Muscle of leg (tissue), 11 donors: ENCODE results near the gene PAK4. TPM values are rescaled to one million over a fixed set of nuclear protein-coding genes. Genes with fewer than 3 reads are reported as not detected.

Experiments
- DNase-seq: peaks from one replicate; pipeline ENCODE4 v3.0.0; 2013
- H3K27ac ChIP-seq: one replicate; pipeline ENCODE4 v1.5.1; 2013; ENCODE audit warnings: mild to moderate bottlenecking, low read length, control low read depth
- H3K27me3 ChIP-seq: one replicate; pipeline ENCODE4 v1.6.1; 2013; ENCODE audit warnings: low read length; ENCODE audit not compliant: control insufficient read depth, insufficient read depth
- H3K36me3 ChIP-seq: one replicate; pipeline ENCODE4 v1.6.1; 2013; ENCODE audit warnings: low read length; ENCODE audit not compliant: control insufficient read depth, insufficient read depth
- H3K4me1 ChIP-seq: one replicate; pipeline ENCODE4 v1.6.1; 2013; ENCODE audit warnings: low read length; ENCODE audit not compliant: control insufficient read depth, insufficient read depth
- H3K4me3 ChIP-seq: one replicate; pipeline ENCODE4 v1.5.1; 2013; ENCODE audit warnings: low read length, control low read depth
- H3K9me3 ChIP-seq: replicated peaks from 2 replicates; pipeline ENCODE4 v1.6.1; 2013; ENCODE audit warnings: low read depth, low read length; ENCODE audit not compliant: control insufficient read depth
- WGBS: methylation state at CpG from one replicate; pipeline ENCODE4 v1.1.5; 2013; ENCODE audit warnings: missing lambda C conversion rate; ENCODE audit not compliant: insufficient coverage; 5-methylcytosine and 5-hydroxymethylcytosine counted together
- polyA plus RNA-seq, 8 donors: library from polyadenylated mRNA; unstranded; fragments of 120-200 nt; gene quantifications; one replicate each; pipeline versions ENCODE4 v1.2.1 to v1.2.3, GENCODE V29; 2013; ENCODE audit warnings: inconsistent platforms in 1 of 8, low replicate concordance in 1 of 8; ENCODE audit not compliant: insufficient read length in 8 of 8, insufficient read depth in 1 of 8
- total RNA-seq: library from RNA; stranded (reverse); fragments of 120-200 nt; gene quantifications from one replicate; pipeline ENCODE4 v1.2.4, GENCODE V29; 2013

The PAK4 gene
- total and polyA plus RNA-seq, 9 donors, result 3.5 to 29.2 (median 20.4) TPM

GRCh38 chr19:39146091-39146490 lies 20.5 kb downstream of the PAK4 start:
- WGBS, result no CpG with 5 or more reads among the region's 1 CpG
- peak overlapping the region; percentile 45 for H3K27ac ChIP-seq
- peaks cover 4% of the 10 kb centered on the region for H3K9me3 ChIP-seq
- no peak for DNase-seq
- H3K4me1 ChIP-seq, result peaks cover 24% of the 10 kb centered on the region
- H3K27me3 ChIP-seq, result no peaks in the 10 kb centered on the region
- no peak overlapping the region for H3K4me3 ChIP-seq
- H3K36me3 ChIP-seq, result peaks cover 7% of the 10 kb centered on the region

GRCh38 chr19:39146686-39147450 lies 21.3 kb downstream of the PAK4 start:
- no peaks in the 10 kb centered on the region for H3K27me3 ChIP-seq
- 83% methylated on average over 3 of the region's 7 CpGs for WGBS
- no peak for DNase-seq
- H3K27ac ChIP-seq, result no peak overlapping the region
- H3K4me1 ChIP-seq, result peaks cover 26% of the 10 kb centered on the region
- H3K4me3 ChIP-seq, result no peak overlapping the region
- H3K36me3 ChIP-seq, result peaks cover 7% of the 10 kb centered on the region
- H3K9me3 ChIP-seq, result peaks cover 4% of the 10 kb centered on the region

GRCh38 chr19:39147480-39147879 lies 21.9 kb downstream of the PAK4 start:
- Histone ChIP-seq H3K27ac (no peak overlapping the region), H3K4me1 (peaks cover 26% of the 10 kb centered on the region), H3K9me3 (peaks cover 4% of the 10 kb centered on the region), H3K27me3 (no peaks in the 10 kb centered on the region), H3K36me3 (peaks cover 7% of the 10 kb centered on the region), H3K4me3 (no peak overlapping the region)
- DNase-seq, result no peak
- no CpG with 5 or more reads among the region's 3 CpGs for WGBS

- Histone ChIP-seq H3K36me3 (peaks cover 7% of the 10 kb centered on the region), H3K4me3 (no peak overlapping the region), H3K27me3 (no peaks in the 10 kb centered on the region), H3K27ac (no peak overlapping the region), H3K4me1 (peaks cover 26% of the 10 kb centered on the region), H3K9me3 (peaks cover 4% of the 10 kb centered on the region)
- DNase-seq, result no peak
- WGBS, result 96% methylated on average over 2 of the region's 10 CpGs
Observed at GRCh38 chr19:39148939-39149529, 23.4 kb downstream of the PAK4 start.

- Histone ChIP-seq H3K9me3 (peaks cover 4% of the 10 kb centered on the region), H3K4me1 (peaks cover 20% of the 10 kb centered on the region), H3K36me3 (peaks cover 7% of the 10 kb centered on the region), H3K27me3 (no peaks in the 10 kb centered on the region), H3K27ac (no peak overlapping the region), H3K4me3 (no peak overlapping the region)
- no peak for DNase-seq
- 97% methylated on average over 6 of the region's 8 CpGs for WGBS
Observed at GRCh38 chr19:39150235-39150634, 24.6 kb downstream of the PAK4 start.

- Histone ChIP-seq H3K27me3 (no peaks in the 10 kb centered on the region), H3K4me1 (peaks cover 18% of the 10 kb centered on the region), H3K4me3 (no peak overlapping the region), H3K36me3 (peaks cover 7% of the 10 kb centered on the region), H3K27ac (no peak overlapping the region), H3K9me3 (peaks cover 4% of the 10 kb centered on the region)
- DNase-seq, result no peak
- WGBS, result 83% methylated on average over 23 of the region's 26 CpGs
Observed at GRCh38 chr19:39150807-39151600, 25.4 kb downstream of the PAK4 start.

GRCh38 chr19:39152066-39152465 lies 26.5 kb downstream of the PAK4 start:
- 84% methylated on average over 6 of the region's 10 CpGs for WGBS
- no peak overlapping the region for H3K4me3 ChIP-seq

GRCh38 chr19:39154100-39154628 lies 28.6 kb downstream of the PAK4 start:
- Histone ChIP-seq H3K27ac (no peak overlapping the region), H3K36me3 (peaks cover 7% of the 10 kb centered on the region), H3K27me3 (no peaks in the 10 kb centered on the region), H3K9me3 (no peaks in the 10 kb centered on the region), H3K4me1 (peaks cover 27% of the 10 kb centered on the region), H3K4me3 (no peak overlapping the region)
- WGBS, result 75% methylated on average over 10 of the region's 13 CpGs
- DNase-seq, result no peak

More at GRCh38 chr19:39152066-39152465, 26.5 kb downstream of the PAK4 start:
- Histone ChIP-seq H3K9me3 (peaks cover 4% of the 10 kb centered on the region), H3K27me3 (no peaks in the 10 kb centered on the region), H3K36me3 (peaks cover 7% of the 10 kb centered on the region), H3K27ac (no peak overlapping the region), H3K4me1 (peaks cover 24% of the 10 kb centered on the region)
- no peak for DNase-seq

GRCh38 chr19:39154629-39155100 lies 29.1 kb downstream of the PAK4 start:
- WGBS, result 73% methylated on average over 7 of the region's 11 CpGs
- no peak overlapping the region for H3K27ac ChIP-seq
- H3K27me3 ChIP-seq, result no peaks in the 10 kb centered on the region
- H3K4me1 ChIP-seq, result peaks cover 27% of the 10 kb centered on the region
- no peaks in the 10 kb centered on the region for H3K9me3 ChIP-seq
- no peak overlapping the region for H3K4me3 ChIP-seq
- H3K36me3 ChIP-seq, result peaks cover 6% of the 10 kb centered on the region
- DNase-seq, result peak; percentile 33
